GM23338 (cell line): ENCODE results near the gene DCLRE1C.

ENCODE experiments used
- CREB1 ChIP-seq: fragments of 250-450 bp; sonication (Bioruptor Pico); IDR thresholded peaks from 2 replicates; pipeline ENCODE4 v1.5.0; 2020; ENCODE audit warnings: low read depth, mild to moderate bottlenecking, moderate library complexity
- CTCF ChIP-seq, 2 experiments: fragments of 200-600 bp in 1 of 2; sonication (generic) in 1 of 2; conservative IDR thresholded peaks; 2 replicates each; pipeline versions ENCODE4 v1.5.1 to v1.6.1; 2016 to 2017; ENCODE audit warnings: antibody characterized with exemption in 2 of 2, low read depth in 2 of 2, mild to moderate bottlenecking in 2 of 2, moderate library complexity in 1 of 2
- EZH2 ChIP-seq: fragments of 200-600 bp; sonication (generic); IDR thresholded peaks from one replicate; pipeline ENCODE4 v1.8.0; 2017; ENCODE audit warnings: antibody characterized with exemption, mild to moderate bottlenecking, low read depth; ENCODE audit not compliant: unreplicated experiment
- EZH2phosphoT487 ChIP-seq: fragments of 200-600 bp; sonication (generic); IDR thresholded peaks from one replicate; pipeline ENCODE4 v1.8.1; 2018; ENCODE audit warnings: antibody characterized with exemption; ENCODE audit not compliant: unreplicated experiment
- JUNB ChIP-seq: IDR thresholded peaks from one replicate; pipeline ENCODE4 v1.6.1; 2016; ENCODE audit warnings: antibody characterized with exemption; ENCODE audit not compliant: unreplicated experiment
- NANOG ChIP-seq: IDR thresholded peaks from 2 replicates; pipeline ENCODE4 v1.6.1; 2016; ENCODE audit warnings: antibody characterized with exemption, borderline replicate concordance
- POLR2AphosphoS5 ChIP-seq: IDR thresholded peaks from 2 replicates; pipeline ENCODE4 v1.6.1; 2016; ENCODE audit warnings: antibody characterized with exemption, low read depth
- REST ChIP-seq: IDR thresholded peaks from one replicate; pipeline ENCODE4 v1.6.1; 2018; ENCODE audit warnings: antibody characterized with exemption; ENCODE audit not compliant: unreplicated experiment
- STAT1 ChIP-seq: IDR thresholded peaks from one replicate; pipeline ENCODE4 v1.6.1; 2016; ENCODE audit warnings: antibody characterized with exemption; ENCODE audit not compliant: unreplicated experiment
- ZNF114 ChIP-seq: fragments of 250-450 bp; sonication (Bioruptor Pico); IDR thresholded peaks from 2 replicates; pipeline ENCODE4 v1.5.0; 2020; ENCODE audit warnings: mild to moderate bottlenecking, moderate library complexity
- ZNF331 ChIP-seq: fragments of 250-450 bp; sonication (Bioruptor Pico); IDR thresholded peaks from 2 replicates; pipeline ENCODE4 v1.5.0; 2020; ENCODE audit warnings: low read depth, mild to moderate bottlenecking, moderate library complexity
- TF ChIP-seq, protein P1 (sequence below): IDR thresholded peaks from 2 replicates; pipeline ENCODE4 v1.6.1; 2016; ENCODE audit warnings: antibody characterized with exemption
- TF ChIP-seq, protein P2 (sequence below): fragments of 250-450 bp; sonication (Bioruptor Pico); IDR thresholded peaks from 2 replicates; pipeline ENCODE4 v1.5.0; 2020; ENCODE audit warnings: mild to moderate bottlenecking, moderate library complexity

- TF ChIP-seq REST (no peak), CTCF (conservative IDR thresholded peaks at IDR 0.05; ENCODE audit: low read depth in 2 of 2) (no peak), POLR2AphosphoS5 (no peak), EZH2 (no peak), EZH2phosphoT487 (no peak), JUNB (no peak), CREB1 (no peak), ZNF114 (CRISPR knock-in tag) (no peak), ZNF331 (CRISPR knock-in tag) (no peak), STAT1 (no peak), NANOG (no peak)
- TF ChIP-seq, protein P1, sequence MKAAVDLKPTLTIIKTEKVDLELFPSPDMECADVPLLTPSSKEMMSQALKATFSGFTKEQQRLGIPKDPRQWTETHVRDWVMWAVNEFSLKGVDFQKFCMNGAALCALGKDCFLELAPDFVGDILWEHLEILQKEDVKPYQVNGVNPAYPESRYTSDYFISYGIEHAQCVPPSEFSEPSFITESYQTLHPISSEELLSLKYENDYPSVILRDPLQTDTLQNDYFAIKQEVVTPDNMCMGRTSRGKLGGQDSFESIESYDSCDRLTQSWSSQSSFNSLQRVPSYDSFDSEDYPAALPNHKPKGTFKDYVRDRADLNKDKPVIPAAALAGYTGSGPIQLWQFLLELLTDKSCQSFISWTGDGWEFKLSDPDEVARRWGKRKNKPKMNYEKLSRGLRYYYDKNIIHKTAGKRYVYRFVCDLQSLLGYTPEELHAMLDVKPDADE: no peak
- TF ChIP-seq, protein P2, sequence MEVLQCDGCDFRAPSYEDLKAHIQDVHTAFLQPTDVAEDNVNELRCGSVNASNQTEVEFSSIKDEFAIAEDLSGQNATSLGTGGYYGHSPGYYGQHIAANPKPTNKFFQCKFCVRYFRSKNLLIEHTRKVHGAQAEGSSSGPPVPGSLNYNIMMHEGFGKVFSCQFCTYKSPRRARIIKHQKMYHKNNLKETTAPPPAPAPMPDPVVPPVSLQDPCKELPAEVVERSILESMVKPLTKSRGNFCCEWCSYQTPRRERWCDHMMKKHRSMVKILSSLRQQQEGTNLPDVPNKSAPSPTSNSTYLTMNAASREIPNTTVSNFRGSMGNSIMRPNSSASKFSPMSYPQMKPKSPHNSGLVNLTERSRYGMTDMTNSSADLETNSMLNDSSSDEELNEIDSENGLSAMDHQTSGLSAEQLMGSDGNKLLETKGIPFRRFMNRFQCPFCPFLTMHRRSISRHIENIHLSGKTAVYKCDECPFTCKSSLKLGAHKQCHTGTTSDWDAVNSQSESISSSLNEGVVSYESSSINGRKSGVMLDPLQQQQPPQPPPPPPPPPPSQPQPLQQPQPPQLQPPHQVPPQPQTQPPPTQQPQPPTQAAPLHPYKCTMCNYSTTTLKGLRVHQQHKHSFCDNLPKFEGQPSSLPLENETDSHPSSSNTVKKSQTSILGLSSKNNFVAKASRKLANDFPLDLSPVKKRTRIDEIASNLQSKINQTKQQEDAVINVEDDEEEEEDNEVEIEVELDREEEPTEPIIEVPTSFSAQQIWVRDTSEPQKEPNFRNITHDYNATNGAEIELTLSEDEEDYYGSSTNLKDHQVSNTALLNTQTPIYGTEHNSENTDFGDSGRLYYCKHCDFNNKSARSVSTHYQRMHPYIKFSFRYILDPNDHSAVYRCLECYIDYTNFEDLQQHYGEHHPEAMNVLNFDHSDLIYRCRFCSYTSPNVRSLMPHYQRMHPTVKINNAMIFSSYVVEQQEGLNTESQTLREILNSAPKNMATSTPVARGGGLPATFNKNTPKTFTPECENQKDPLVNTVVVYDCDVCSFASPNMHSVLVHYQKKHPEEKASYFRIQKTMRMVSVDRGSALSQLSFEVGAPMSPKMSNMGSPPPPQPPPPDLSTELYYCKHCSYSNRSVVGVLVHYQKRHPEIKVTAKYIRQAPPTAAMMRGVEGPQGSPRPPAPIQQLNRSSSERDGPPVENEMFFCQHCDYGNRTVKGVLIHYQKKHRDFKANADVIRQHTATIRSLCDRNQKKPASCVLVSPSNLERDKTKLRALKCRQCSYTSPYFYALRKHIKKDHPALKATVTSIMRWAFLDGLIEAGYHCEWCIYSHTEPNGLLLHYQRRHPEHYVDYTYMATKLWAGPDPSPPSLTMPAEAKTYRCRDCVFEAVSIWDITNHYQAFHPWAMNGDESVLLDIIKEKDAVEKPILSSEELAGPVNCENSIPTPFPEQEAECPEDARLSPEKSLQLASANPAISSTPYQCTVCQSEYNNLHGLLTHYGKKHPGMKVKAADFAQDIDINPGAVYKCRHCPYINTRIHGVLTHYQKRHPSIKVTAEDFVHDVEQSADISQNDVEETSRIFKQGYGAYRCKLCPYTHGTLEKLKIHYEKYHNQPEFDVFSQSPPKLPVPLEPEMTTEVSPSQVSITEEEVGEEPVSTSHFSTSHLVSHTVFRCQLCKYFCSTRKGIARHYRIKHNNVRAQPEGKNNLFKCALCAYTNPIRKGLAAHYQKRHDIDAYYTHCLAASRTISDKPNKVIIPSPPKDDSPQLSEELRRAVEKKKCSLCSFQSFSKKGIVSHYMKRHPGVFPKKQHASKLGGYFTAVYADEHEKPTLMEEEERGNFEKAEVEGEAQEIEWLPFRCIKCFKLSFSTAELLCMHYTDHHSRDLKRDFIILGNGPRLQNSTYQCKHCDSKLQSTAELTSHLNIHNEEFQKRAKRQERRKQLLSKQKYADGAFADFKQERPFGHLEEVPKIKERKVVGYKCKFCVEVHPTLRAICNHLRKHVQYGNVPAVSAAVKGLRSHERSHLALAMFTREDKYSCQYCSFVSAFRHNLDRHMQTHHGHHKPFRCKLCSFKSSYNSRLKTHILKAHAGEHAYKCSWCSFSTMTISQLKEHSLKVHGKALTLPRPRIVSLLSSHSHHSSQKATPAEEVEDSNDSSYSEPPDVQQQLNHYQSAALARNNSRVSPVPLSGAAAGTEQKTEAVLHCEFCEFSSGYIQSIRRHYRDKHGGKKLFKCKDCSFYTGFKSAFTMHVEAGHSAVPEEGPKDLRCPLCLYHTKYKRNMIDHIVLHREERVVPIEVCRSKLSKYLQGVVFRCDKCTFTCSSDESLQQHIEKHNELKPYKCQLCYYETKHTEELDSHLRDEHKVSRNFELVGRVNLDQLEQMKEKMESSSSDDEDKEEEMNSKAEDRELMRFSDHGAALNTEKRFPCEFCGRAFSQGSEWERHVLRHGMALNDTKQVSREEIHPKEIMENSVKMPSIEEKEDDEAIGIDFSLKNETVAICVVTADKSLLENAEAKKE (CRISPR knock-in tag): no peak
Observed at GRCh38 chr10:14917827-14918226, 36.1 kb downstream of the DCLRE1C start.
